Activated CD4-positive, alpha-beta T cell treated with anti-CD3 and anti-CD28 coated beads for 36 hours (primary cell): Measurements from ENCODE around the gene STOML3. TPM values are rescaled to one million over a fixed set of nuclear protein-coding genes. Genes with fewer than 3 reads are reported as not detected.
"Not testable (repeated sequence)": the region's sequence is repeated elsewhere in the genome, so short reads cannot be mapped to it uniquely, and the experiment has no call there.

Source experiments
- ATAC-seq: fragments of 200-7000 bp; cut with Tn5 transposase; one replicate; pipeline ENCODE4 v1.10.0; 2021; ENCODE audit warnings: mild to moderate bottlenecking, moderate library complexity
- CTCF ChIA-PET: fragments of 350-600 bp; sonication (Branson Sonifier 250); formaldehyde crosslinking; loops from one replicate; lab custom pipeline; 2021; ENCODE audit warnings: antibody characterized with exemption; lab: Charles Lee
- POLR2A ChIA-PET: fragments of 350-600 bp; sonication (Branson Sonifier 250); formaldehyde crosslinking; loops from one replicate; lab custom pipeline; 2021; ENCODE audit warnings: antibody characterized with exemption, inconsistent platforms; lab: Charles Lee
- DNase-seq: peaks from one replicate; pipeline ENCODE4 v3.0.0-alpha.2; 2020
- H3K27ac Mint-ChIP-seq: one replicate; pipeline ENCODE4 v1.8.0; 2021; ENCODE audit warnings: mixed read lengths
- H3K27me3 Mint-ChIP-seq: one replicate; pipeline ENCODE4 v1.8.0; 2021; ENCODE audit warnings: mixed read lengths
- H3K36me3 Mint-ChIP-seq: one replicate; pipeline ENCODE4 v1.8.0; 2021; ENCODE audit warnings: low read depth, mixed read lengths
- H3K4me1 Mint-ChIP-seq: one replicate; pipeline ENCODE4 v1.8.0; 2021; ENCODE audit warnings: mixed read lengths
- H3K4me3 Mint-ChIP-seq: one replicate; pipeline ENCODE4 v1.8.0; 2021; ENCODE audit warnings: mild to moderate bottlenecking, moderate library complexity, mixed read lengths
- H3K9me3 Mint-ChIP-seq: one replicate; pipeline ENCODE4 v1.8.0; 2021; ENCODE audit warnings: low read depth, mixed read lengths
- intact Hi-C, 2 experiments: fragments of 100-400 bp; cut with DNase I in 1 of 2; cut with micrococcal nuclease in 1 of 2; formaldehyde crosslinking; loops; one replicate each; pipeline versions ENCODE4 v1.14.2 to v1.15.1; 2022 to 2024; cut with DNase I, micrococcal nuclease
- total RNA-seq, 2 experiments: library from RNA; stranded (reverse); gene quantifications; one replicate each; pipeline ENCODE4 v1.2.3, GENCODE V29; 2021

STOML3 gene
- total RNA-seq, 2 experiments from 2014 or later = not detected

DNA sequence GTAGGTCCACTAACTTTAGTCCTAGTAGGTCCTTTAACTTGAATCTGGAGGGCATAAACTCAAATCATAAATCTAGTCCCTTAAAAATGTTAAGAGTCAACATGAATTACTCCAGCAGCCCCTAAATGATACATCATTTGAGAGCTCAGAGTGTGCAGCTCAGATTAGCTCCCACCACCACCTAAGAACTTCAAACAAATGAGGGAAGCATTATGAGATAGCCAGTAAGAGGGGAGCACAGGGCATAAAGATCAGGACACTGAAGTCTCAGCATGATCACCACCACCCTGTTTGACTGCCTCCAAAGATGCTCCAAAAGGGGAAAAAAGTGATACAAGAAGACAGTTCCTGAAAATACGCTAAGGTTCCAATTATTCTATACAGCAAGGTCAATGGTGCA lies 41.5 kb upstream of the STOML3 start:
- no peaks in the 10 kb centered on the region for H3K9me3 Mint-ChIP-seq
- H3K27me3 Mint-ChIP-seq = no peaks in the 10 kb centered on the region
- H3K4me1 Mint-ChIP-seq = peaks cover 34% of the 10 kb centered on the region
- POLR2A ChIA-PET = no interaction called here
- DNase-seq (no peak), ATAC-seq (no peak)
- no peak overlapping the region for H3K27ac Mint-ChIP-seq
- intact Hi-C loops = loop anchor here in 1 of 2 experiments (10.0 kb wide), 1 partner anchor 1743 kb away; the partner anchor contains the start of gene MRPS31
- H3K4me3 Mint-ChIP-seq = no peak overlapping the region
- peaks cover 21% of the 10 kb centered on the region for H3K36me3 Mint-ChIP-seq
- CTCF ChIA-PET = interaction anchor here (0.6 kb wide), 1 partner anchor 178 kb away, joined by 3 read pairs; no protein-coding TSS in a partner anchor

GRCh38 chr13:39025433-39025839 lies 34.8 kb upstream of the STOML3 start:
- Mint-ChIP-seq H3K27me3 (no peaks in the 10 kb centered on the region), H3K4me3 (no peak overlapping the region), H3K36me3 (peaks cover 48% of the 10 kb centered on the region), H3K27ac (no peak overlapping the region), H3K9me3 (no peaks in the 10 kb centered on the region), H3K4me1 (no peaks in the 10 kb centered on the region)
- intact Hi-C loops = no loop called here
- ATAC-seq (no peak), DNase-seq (no peak)
- CTCF ChIA-PET = interaction anchor here (4.3 kb wide), 1 partner anchor 9 kb away, joined by 24 read pairs; no protein-coding TSS in a partner anchor
- POLR2A ChIA-PET = no interaction called here

- ChIA-PET POLR2A (no interaction called here), CTCF (no interaction called here)
- H3K27me3 Mint-ChIP-seq = no peaks in the 10 kb centered on the region
- no peak overlapping the region for H3K4me3 Mint-ChIP-seq
- H3K36me3 Mint-ChIP-seq = peaks cover 54% of the 10 kb centered on the region
- no peak for ATAC-seq
- H3K27ac Mint-ChIP-seq = peak overlapping the region; percentile 6
- intact Hi-C loops = no loop called here
- DNase-seq = no peak
- no peaks in the 10 kb centered on the region for H3K9me3 Mint-ChIP-seq
- H3K4me1 Mint-ChIP-seq = no peaks in the 10 kb centered on the region
Observed at GRCh38 chr13:39023761-39024160, 33.1 kb upstream of the STOML3 start.

DNA sequence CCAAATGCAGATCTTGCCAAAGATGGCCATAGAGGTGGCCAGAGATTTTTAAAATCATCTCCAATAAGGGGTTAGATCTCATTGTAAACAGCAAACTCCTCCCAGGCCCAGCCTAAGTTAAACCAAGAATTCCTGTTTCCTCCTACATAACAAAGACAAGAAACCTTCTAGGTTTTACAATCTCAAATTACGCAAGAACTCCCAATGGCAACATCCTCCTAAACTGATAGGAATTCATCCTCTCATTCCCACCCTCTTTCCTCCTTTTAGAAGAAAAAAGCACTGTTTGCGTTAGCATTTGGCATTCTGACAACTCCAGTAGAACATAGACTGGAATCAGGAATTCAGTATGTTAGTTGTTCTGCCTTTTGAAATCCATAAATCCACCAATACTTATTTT lies 32.7 kb upstream of the STOML3 start:
- Mint-ChIP-seq H3K4me3 (no peak overlapping the region), H3K9me3 (no peaks in the 10 kb centered on the region), H3K27ac (no peak overlapping the region), H3K4me1 (no peaks in the 10 kb centered on the region), H3K27me3 (no peaks in the 10 kb centered on the region), H3K36me3 (peaks cover 56% of the 10 kb centered on the region)
- ATAC-seq = no peak
- DNase-seq = no peak
- ChIA-PET CTCF (interaction anchor here (0.5 kb wide), 1 partner anchor 13 kb away, joined by 4 read pairs; no protein-coding TSS in a partner anchor), POLR2A (no interaction called here)
- intact Hi-C loops = no loop called here

DNA sequence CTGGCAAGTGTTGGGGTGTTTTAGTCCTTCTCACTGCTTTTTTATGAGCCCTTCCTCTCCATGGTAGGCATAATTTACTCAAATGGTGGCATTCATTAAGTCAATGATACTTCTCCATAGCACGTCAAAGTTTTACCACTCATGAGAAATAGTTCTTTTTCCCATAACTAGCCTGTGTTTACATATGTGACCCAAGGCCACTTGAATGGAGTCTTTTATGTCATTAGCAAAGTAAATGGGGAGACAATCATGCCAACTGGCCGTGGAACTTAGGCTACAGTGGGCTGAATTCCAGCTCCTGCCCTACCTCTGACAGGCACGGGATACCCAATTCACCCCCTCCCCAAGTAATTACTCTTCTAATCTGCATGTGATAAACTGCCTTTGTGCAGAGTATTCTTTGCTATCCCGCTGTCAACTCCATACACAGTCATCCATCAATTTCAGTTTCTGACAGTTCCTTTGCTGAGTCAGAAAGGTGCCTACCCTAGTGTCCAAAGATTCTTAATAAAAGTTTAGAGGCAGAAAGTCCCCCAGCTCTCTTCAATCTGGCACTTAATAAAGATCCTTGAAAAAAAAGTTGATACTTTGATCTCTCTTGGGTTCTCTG lies 30.3 kb upstream of the STOML3 start:
- Mint-ChIP-seq H3K4me3 (no peak overlapping the region), H3K4me1 (peaks cover 4% of the 10 kb centered on the region), H3K27me3 (no peaks in the 10 kb centered on the region), H3K9me3 (no peaks in the 10 kb centered on the region), H3K36me3 (peaks cover 52% of the 10 kb centered on the region), H3K27ac (no peak overlapping the region)
- intact Hi-C loops = no loop called here
- ATAC-seq = no peak
- no peak for DNase-seq
- ChIA-PET CTCF (interaction anchor here (1.0 kb wide), 1 partner anchor 31 kb away, joined by 3 read pairs; no protein-coding TSS in a partner anchor), POLR2A (no interaction called here)

DNA sequence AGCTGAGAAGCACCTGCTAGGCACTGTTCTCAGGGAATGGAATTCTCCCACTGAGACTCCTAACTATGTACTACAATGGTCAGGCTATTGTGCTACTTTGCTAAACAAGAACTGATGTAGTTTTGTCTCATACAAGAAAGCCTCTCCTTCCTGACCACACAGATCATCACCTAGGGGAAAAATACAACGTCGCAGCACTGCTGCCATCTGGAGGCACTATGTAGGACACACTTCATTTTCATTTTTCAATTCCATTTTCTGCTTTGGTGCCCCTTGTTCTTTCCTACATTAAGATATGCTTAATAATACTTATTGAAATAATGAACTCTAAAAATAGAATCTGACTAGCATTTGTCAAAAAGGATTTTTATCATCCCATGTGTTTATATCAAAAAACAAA lies 26.2 kb upstream of the STOML3 start:
- intact Hi-C loops = no loop called here
- H3K27me3 Mint-ChIP-seq = no peaks in the 10 kb centered on the region
- H3K9me3 Mint-ChIP-seq = no peaks in the 10 kb centered on the region
- no peak overlapping the region for H3K4me3 Mint-ChIP-seq
- H3K4me1 Mint-ChIP-seq = peaks cover 4% of the 10 kb centered on the region
- H3K27ac Mint-ChIP-seq = no peak overlapping the region
- ChIA-PET POLR2A (no interaction called here), CTCF (interaction anchor here (5.0 kb wide), 1 partner anchor 10 kb away, joined by 24 read pairs; no protein-coding TSS in a partner anchor)
- peaks cover 60% of the 10 kb centered on the region for H3K36me3 Mint-ChIP-seq
- DNase-seq (peak; percentile 38), ATAC-seq (peak; percentile 71)

- DNase-seq = no peak
- peak; percentile 81 for ATAC-seq
- Mint-ChIP-seq H3K27me3 (no peaks in the 10 kb centered on the region), H3K4me3 (no peak overlapping the region), H3K4me1 (peaks cover 4% of the 10 kb centered on the region), H3K27ac (no peak overlapping the region), H3K36me3 (peaks cover 62% of the 10 kb centered on the region), H3K9me3 (no peaks in the 10 kb centered on the region)
- POLR2A ChIA-PET = no interaction called here
- intact Hi-C loops = no loop called here
- CTCF ChIA-PET = interaction anchor here (0.6 to 5.0 kb wide), 2 partner anchors 11 to 1943 kb away, joined by 3 to 24 read pairs; no protein-coding TSS in a partner anchor
Observed at GRCh38 chr13:39016087-39016486, 25.5 kb upstream of the STOML3 start.

DNA sequence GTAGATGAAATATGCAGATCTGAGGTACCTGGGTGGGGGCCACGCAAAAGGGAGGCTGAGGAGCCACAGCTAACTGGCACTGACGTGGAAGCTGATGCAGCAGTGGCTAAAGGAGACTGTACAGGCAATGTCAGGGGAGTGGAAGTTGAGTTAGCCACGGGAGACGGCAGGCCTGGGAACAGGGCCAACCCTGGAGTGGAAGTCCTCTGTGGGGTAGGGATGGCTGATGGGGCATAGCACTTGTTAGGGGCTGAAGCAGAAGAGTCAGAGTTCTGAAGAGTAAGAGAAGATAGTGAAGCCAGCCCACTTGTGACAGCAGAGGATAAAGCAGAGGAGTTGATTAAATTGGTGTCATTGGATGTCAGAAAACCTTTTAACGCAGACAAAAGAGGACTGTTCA lies 22.8 kb upstream of the STOML3 start:
- no peak overlapping the region for H3K27ac Mint-ChIP-seq
- intact Hi-C loops = no loop called here
- no peaks in the 10 kb centered on the region for H3K27me3 Mint-ChIP-seq
- ATAC-seq = no peak
- H3K36me3 Mint-ChIP-seq = peaks cover 69% of the 10 kb centered on the region
- DNase-seq = no peak
- H3K4me1 Mint-ChIP-seq = peaks cover 4% of the 10 kb centered on the region
- CTCF ChIA-PET = interaction anchor here (0.7 kb wide), 1 partner anchor 598 kb away, joined by 3 read pairs; no protein-coding TSS in a partner anchor
- POLR2A ChIA-PET = no interaction called here
- no peak overlapping the region for H3K4me3 Mint-ChIP-seq
- H3K9me3 Mint-ChIP-seq = no peaks in the 10 kb centered on the region

DNA sequence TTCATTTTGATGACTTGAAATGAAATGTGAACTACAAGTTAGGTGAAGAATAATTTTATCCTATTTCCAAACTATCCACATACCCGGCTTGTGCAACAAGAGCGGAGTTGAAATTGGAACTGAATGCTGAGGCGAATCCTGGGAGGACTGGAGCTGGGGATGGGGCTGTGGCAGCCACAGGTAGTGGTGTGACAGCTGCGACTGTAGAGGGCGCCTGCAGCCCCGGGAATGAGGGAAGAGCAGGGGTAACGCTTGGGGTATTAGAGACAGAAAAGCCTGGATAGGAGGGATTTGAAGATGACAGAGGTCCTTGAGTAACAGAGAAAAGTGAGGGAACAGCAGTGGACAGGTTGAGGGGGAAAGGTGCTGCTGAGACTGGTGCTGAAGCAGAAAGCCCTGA lies 22.0 kb upstream of the STOML3 start:
- H3K4me1 Mint-ChIP-seq = peaks cover 4% of the 10 kb centered on the region
- H3K27me3 Mint-ChIP-seq = no peaks in the 10 kb centered on the region
- ATAC-seq (no peak), DNase-seq (no peak)
- no peak overlapping the region for H3K27ac Mint-ChIP-seq
- ChIA-PET CTCF (interaction anchor here (0.7 kb wide), 1 partner anchor 599 kb away, joined by 3 read pairs; no protein-coding TSS in a partner anchor), POLR2A (no interaction called here)
- H3K9me3 Mint-ChIP-seq = no peaks in the 10 kb centered on the region
- H3K4me3 Mint-ChIP-seq = no peak overlapping the region
- peaks cover 71% of the 10 kb centered on the region for H3K36me3 Mint-ChIP-seq
- intact Hi-C loops = no loop called here

DNA sequence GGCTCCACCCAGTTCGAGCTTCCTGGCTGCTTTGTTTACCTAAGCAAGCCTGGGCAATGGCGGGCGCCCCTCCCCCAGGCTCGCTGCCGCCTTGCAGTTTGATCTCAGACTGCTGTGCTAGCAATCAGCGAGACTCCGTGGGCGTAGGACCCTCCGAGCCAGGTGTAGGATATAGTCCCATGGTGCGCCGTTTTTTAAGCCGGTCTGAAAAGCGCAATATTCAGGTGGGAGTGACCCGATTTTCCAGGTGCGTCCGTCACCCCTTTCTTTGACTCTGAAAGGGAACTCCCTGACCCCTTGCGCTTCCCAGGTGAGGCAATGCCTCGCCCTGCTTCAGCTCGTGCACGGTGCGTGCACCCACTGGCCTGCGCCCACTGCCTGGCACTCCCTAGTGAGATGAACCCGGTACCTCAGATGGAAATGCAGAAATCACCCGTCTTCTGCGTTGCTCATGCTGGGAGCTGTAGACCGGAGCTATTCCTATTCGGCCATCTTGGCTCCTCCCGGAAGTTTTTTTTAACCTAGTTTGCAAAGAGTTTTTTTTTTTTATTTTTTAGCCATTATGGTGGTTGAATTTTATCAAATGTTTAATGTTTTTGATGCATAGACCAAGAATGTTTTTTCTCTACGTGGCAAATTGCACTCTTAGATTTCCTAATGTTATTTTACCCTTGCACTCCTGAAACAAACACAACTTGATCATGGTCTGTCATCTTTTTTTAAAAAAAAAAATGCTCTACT lies 15.9 kb upstream of the STOML3 start:
- CTCF ChIA-PET, POLR2A ChIA-PET: not testable (repeated sequence)

GRCh38 chr13:38998739-38999138 lies 8.1 kb upstream of the STOML3 start:
- ChIA-PET CTCF (no interaction called here), POLR2A (no interaction called here)
- Mint-ChIP-seq H3K36me3 (no peaks in the 10 kb centered on the region), H3K4me1 (peaks cover 3% of the 10 kb centered on the region), H3K27me3 (no peaks in the 10 kb centered on the region), H3K9me3 (no peaks in the 10 kb centered on the region), H3K27ac (no peak overlapping the region), H3K4me3 (no peak overlapping the region)
- DNase-seq (no peak), ATAC-seq (no peak)
- intact Hi-C loops = no loop called here

More for the DNA sequence above, 15.9 kb upstream of the STOML3 start:
- ATAC-seq, H3K4me1 Mint-ChIP-seq, H3K4me3 Mint-ChIP-seq, DNase-seq, H3K27ac Mint-ChIP-seq, intact Hi-C loops, H3K27me3 Mint-ChIP-seq, H3K9me3 Mint-ChIP-seq: not testable (repeated sequence)
- peaks cover 33% of the 10 kb centered on the region for H3K36me3 Mint-ChIP-seq
